SIG-M5 treated with dmso at 0.1 percent for 504 hours (cell line): ENCODE measurements around the gene ST6GALNAC3.

Experiments
- DNase-seq: peaks from one replicate; lab custom pipeline; 2025; ENCODE audit not compliant: unreplicated experiment; lab: John Stamatoyannopoulos, UW

The ST6GALNAC3 gene

GRCh38 chr1:76187436-76187835 lies 112.9 kb downstream of the ST6GALNAC3 start:
- no peak for DNase-seq

- no peak for DNase-seq
Measured at GRCh38 chr1:76189310-76189709, 114.8 kb downstream of the ST6GALNAC3 start.

- no peak for DNase-seq
Measured at GRCh38 chr1:76190749-76191424, 116.3 kb downstream of the ST6GALNAC3 start.

- no peak for DNase-seq
Measured at GRCh38 chr1:76191561-76191960, 117.0 kb downstream of the ST6GALNAC3 start.

GRCh38 chr1:76198452-76198851 lies 123.9 kb downstream of the ST6GALNAC3 start:
- no peak for DNase-seq

GRCh38 chr1:76202670-76203069 lies 128.1 kb downstream of the ST6GALNAC3 start:
- DNase-seq, result no peak

GRCh38 chr1:76203127-76203526 lies 128.6 kb downstream of the ST6GALNAC3 start:
- no peak for DNase-seq

GRCh38 chr1:76209238-76209637 lies 134.7 kb downstream of the ST6GALNAC3 start:
- no peak for DNase-seq

- DNase-seq, result no peak
Measured at GRCh38 chr1:76209648-76210047, 135.1 kb downstream of the ST6GALNAC3 start.

GRCh38 chr1:76210160-76210559 lies 135.6 kb downstream of the ST6GALNAC3 start:
- DNase-seq, result no peak

- DNase-seq, result no peak
Measured at GRCh38 chr1:76218888-76219287, 144.3 kb downstream of the ST6GALNAC3 start.

GRCh38 chr1:76219366-76219818 lies 144.8 kb downstream of the ST6GALNAC3 start:
- DNase-seq, result no peak

- DNase-seq, result no peak
Measured at GRCh38 chr1:76224752-76225151, 150.2 kb downstream of the ST6GALNAC3 start.

GRCh38 chr1:76225526-76225925 lies 151.0 kb downstream of the ST6GALNAC3 start:
- no peak for DNase-seq

- DNase-seq, result no peak
Measured at GRCh38 chr1:76227621-76228020, 153.1 kb downstream of the ST6GALNAC3 start.

GRCh38 chr1:76229279-76230005 lies 154.9 kb downstream of the ST6GALNAC3 start:
- DNase-seq, result no peak

- DNase-seq, result no peak
Measured at GRCh38 chr1:76230842-76231281, 156.3 kb downstream of the ST6GALNAC3 start.

- no peak for DNase-seq
Measured at GRCh38 chr1:76231320-76231719, 156.8 kb downstream of the ST6GALNAC3 start.

- no peak for DNase-seq
Measured at GRCh38 chr1:76232666-76233065, 158.1 kb downstream of the ST6GALNAC3 start.

- DNase-seq, result no peak
Measured at GRCh38 chr1:76234061-76234460, 159.5 kb downstream of the ST6GALNAC3 start.

GRCh38 chr1:76237211-76237610 lies 162.7 kb downstream of the ST6GALNAC3 start:
- no peak for DNase-seq

- DNase-seq, result no peak
Measured at GRCh38 chr1:76238094-76238628, 163.6 kb downstream of the ST6GALNAC3 start.
